Cardiac fibroblast (primary cell): ENCODE data around the gene CEP89.
A peak's percentile ranks its signal among the peaks of the same experiment; 100 is the strongest.
"Not testable (repeated sequence)": the region's sequence is repeated elsewhere in the genome, so short reads cannot be mapped to it uniquely, and the experiment has no call there.

Experiments
- DNase-seq, 2 donors: peaks; one replicate each; pipeline versions ENCODE4 v3.0.0 to v3.0.0-alpha.2; 2010; ENCODE audit warnings: low read depth in 2 of 2
- H3K4me3 ChIP-seq, 2 donors: replicated peaks in 1 of 2; 1 replicate in 1 of 2; 2 replicates in 1 of 2; pipeline ENCODE4 v1.5.1; 2011; ENCODE audit warnings: low read depth in 2 of 2, low read length in 2 of 2, mild to moderate bottlenecking in 2 of 2, moderate library complexity in 1 of 2
- CTCF ChIP-seq: IDR thresholded peaks from one replicate; pipeline ENCODE4 v1.5.1; 2011; ENCODE audit warnings: low read depth, mild to moderate bottlenecking, low read length, inconsistent platforms

CEP89 gene

GRCh38 chr19:32976223-32976805 is 4.6 kb upstream of the CEP89 start:
- no peak overlapping the region for H3K4me3 ChIP-seq
- TF ChIP-seq CTCF = peak; percentile 85
- peak; percentile 76 to 83 for DNase-seq

- DNase-seq = no peak
- peak overlapping the region; percentile 81 for H3K4me3 ChIP-seq
- TF ChIP-seq CTCF = no peak
Observed at GRCh38 chr19:32971012-32971595, 654 bp downstream of the CEP89 start.

- H3K4me3 ChIP-seq = no peak overlapping the region
- DNase-seq = no peak
- no peak for TF ChIP-seq CTCF
Observed at GRCh38 chr19:32969549-32969948, 2.2 kb downstream of the CEP89 start.

GRCh38 chr19:32966750-32967149 is 5.0 kb downstream of the CEP89 start:
- no peak for DNase-seq
- no peak overlapping the region for H3K4me3 ChIP-seq
- TF ChIP-seq CTCF = no peak

GRCh38 chr19:32945260-32945659 is 26.5 kb downstream of the CEP89 start:
- no peak overlapping the region for H3K4me3 ChIP-seq
- TF ChIP-seq CTCF = no peak
- no peak for DNase-seq

- not testable (repeated sequence) for DNase-seq
Observed at GRCh38 chr19:32941273-32941672, 30.5 kb downstream of the CEP89 start.

GRCh38 chr19:32936065-32936464 is 35.7 kb downstream of the CEP89 start:
- no peak for TF ChIP-seq CTCF
- DNase-seq = no peak

More at GRCh38 chr19:32941273-32941672, 30.5 kb downstream of the CEP89 start:
- H3K4me3 ChIP-seq = not testable (repeated sequence)

More at GRCh38 chr19:32936065-32936464, 35.7 kb downstream of the CEP89 start:
- H3K4me3 ChIP-seq = no peak overlapping the region
